Esophagus squamous epithelium (tissue), 5 donors: ENCODE results near the gene TRIM23. TPM values are rescaled to one million over a fixed set of nuclear protein-coding genes. Genes with fewer than 3 reads are reported as not detected.

ENCODE experiments used
- DNase-seq: peaks from one replicate; lab custom pipeline; 2025; lab: John Stamatoyannopoulos, UW
- H3K27ac ChIP-seq, 4 donors: fragments of 200-600 bp; sonication (generic); one replicate each; pipeline ENCODE4 v1.5.1; 2016 to 2019; ENCODE audit warnings: mild to moderate bottlenecking in 1 of 4
- H3K27me3 ChIP-seq, 4 donors: fragments of 200-600 bp; sonication (generic); 1 replicate in 3 of 4; 2 replicates in 1 of 4; pipeline versions ENCODE4 v1.5.1 to v1.6.0; 2017 to 2021; ENCODE audit warnings: antibody characterized with exemption in 1 of 4
- H3K36me3 ChIP-seq, 3 donors: fragments of 200-600 bp; sonication (generic); one replicate each; pipeline ENCODE4 v1.5.1; 2016 to 2019
- H3K4me1 ChIP-seq, 3 donors: fragments of 200-600 bp; sonication (generic); one replicate each; pipeline ENCODE4 v1.5.1; 2017 to 2019
- H3K4me3 ChIP-seq, 4 donors: fragments of 200-600 bp; sonication (generic); 1 replicate in 3 of 4; 2 replicates in 1 of 4; pipeline ENCODE4 v1.5.1; 2016 to 2019; ENCODE audit warnings: mild to moderate bottlenecking in 2 of 4, moderate library complexity in 1 of 4
- H3K9me3 ChIP-seq, 3 donors: fragments of 200-600 bp; sonication (generic); one replicate each; pipeline ENCODE4 v1.5.1; 2016 to 2019
- POLR2A ChIP-seq, 4 donors: fragments of 450-650 bp; IDR thresholded peaks; one replicate each; pipeline ENCODE4 v1.6.1; 2017; ENCODE audit warnings: antibody characterized with exemption in 4 of 4, mild to moderate bottlenecking in 4 of 4, moderate library complexity in 3 of 4
- WGBS, 2 donors: methylation state at CpG; one replicate each; pipeline ENCODE4 v1.1.5; 2018; 5-methylcytosine and 5-hydroxymethylcytosine counted together
- intact Hi-C: fragments of 100-400 bp; cut with DNase I; formaldehyde crosslinking; loops from one replicate; pipeline ENCODE4 v1.15.0; 2022
- total RNA-seq, 4 donors: library from RNA; depleted of rRNA; stranded (reverse); fragments of >200 nt; gene quantifications; one replicate each; pipeline ENCODE4 v1.1.0, GENCODE V29; 2016
- TF ChIP-seq, protein P1 (sequence below), 6 experiments: fragments of 450-650 bp in 4 of 6; fragments of 200-600 bp in 2 of 6; sonication (generic) in 2 of 6; IDR thresholded peaks; one replicate each; pipeline ENCODE4 v1.5.1; 2016 to 2019; ENCODE audit warnings: antibody characterized with exemption in 6 of 6, mild to moderate bottlenecking in 4 of 6, moderate library complexity in 4 of 6
- donor health status: DM: yes; HTN: yes; CAD: no.

The TRIM23 gene
- 10 to 100 TPM in 1 of 4 donors, 1 to 10 TPM in 3; 5.5 to 14.1 (median 7.4) TPM for total RNA-seq

DNA sequence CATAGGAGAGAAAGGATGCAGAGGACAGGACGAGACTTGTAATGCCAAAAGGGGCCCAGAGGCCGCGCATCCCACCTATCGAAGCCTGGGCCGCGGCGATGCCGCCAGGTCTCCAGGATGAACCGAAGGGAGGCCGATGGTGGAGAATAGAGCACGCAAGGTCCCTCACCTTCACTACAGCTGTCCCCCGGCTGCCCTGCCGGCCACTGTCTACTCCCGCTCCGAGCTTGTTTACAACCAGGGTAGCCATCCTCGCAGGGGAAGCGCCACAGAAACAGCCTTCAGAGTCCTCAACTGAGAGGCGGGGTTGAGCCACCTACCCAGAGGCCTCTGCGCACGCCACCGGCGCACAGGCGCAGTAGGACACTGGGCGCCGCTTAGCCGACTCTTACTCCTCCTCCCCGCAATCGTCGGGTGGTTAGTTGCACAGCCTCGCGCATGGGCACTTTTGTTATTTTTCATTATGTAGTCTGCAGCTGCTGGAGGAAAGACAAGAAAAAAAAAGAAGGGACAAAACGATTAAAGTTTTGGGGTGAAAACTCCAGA is at the start of gene TRIM23:
TRIM23 (minus strand) TSS at position 309 of the 546 bp plus-strand sequence; CDS start at position 250, 59 bp downstream.
- peak; percentile 74 for DNase-seq
- peak within 1 kb of the TSS; percentile 82 to 92 (median 86) for H3K27ac ChIP-seq
- no peaks in the 10 kb centered on the region for H3K9me3 ChIP-seq
- H3K4me1 ChIP-seq = peaks cover 19 to 45% (median 25%) of the 10 kb centered on the region in 3 donors
- TF ChIP-seq POLR2A (IDR thresholded peaks at IDR 0.05) = peak in 2 of 4 donors; percentile 44 to 48
- TF ChIP-seq, protein P1, sequence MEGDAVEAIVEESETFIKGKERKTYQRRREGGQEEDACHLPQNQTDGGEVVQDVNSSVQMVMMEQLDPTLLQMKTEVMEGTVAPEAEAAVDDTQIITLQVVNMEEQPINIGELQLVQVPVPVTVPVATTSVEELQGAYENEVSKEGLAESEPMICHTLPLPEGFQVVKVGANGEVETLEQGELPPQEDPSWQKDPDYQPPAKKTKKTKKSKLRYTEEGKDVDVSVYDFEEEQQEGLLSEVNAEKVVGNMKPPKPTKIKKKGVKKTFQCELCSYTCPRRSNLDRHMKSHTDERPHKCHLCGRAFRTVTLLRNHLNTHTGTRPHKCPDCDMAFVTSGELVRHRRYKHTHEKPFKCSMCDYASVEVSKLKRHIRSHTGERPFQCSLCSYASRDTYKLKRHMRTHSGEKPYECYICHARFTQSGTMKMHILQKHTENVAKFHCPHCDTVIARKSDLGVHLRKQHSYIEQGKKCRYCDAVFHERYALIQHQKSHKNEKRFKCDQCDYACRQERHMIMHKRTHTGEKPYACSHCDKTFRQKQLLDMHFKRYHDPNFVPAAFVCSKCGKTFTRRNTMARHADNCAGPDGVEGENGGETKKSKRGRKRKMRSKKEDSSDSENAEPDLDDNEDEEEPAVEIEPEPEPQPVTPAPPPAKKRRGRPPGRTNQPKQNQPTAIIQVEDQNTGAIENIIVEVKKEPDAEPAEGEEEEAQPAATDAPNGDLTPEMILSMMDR (IDR thresholded peaks at IDR 0.05) = peak in 1 of 6 experiments; percentile 11
- no peaks in the 10 kb centered on the region for H3K27me3 ChIP-seq
- WGBS, 2 donors = 0 to 1% methylated on average over 17 to 19 of the region's 32 CpGs
- intact Hi-C loops = no loop called here
- H3K4me3 ChIP-seq = peak within 1 kb of the TSS; percentile 74 to 92 (median 83)
- peaks cover 0 to 16% (median 0%) of the 10 kb centered on the region in 3 donors for H3K36me3 ChIP-seq

DNA sequence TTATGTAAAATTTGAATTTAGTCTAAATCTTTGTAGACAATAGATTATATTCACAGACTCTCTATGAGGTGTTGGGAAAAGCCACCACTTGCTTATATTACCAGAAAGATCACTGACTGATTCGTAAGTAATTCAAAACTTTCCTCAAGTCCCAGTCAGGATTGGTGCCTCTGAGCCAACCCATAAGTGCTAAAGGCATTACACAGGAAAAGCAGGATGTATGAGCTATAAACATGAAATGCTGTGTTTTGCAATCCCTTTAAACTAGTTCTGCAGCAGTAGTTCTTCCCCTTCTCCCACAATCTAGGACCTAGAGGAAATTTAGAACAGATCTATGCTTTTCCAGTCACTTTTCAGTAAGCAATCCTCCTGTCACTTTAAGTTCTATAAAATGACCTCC is 48.7 kb upstream of the TRIM23 start:
- DNase-seq = no peak
- H3K4me1 ChIP-seq = no peaks in the 10 kb centered on the region
- intact Hi-C loops = no loop called here

DNA sequence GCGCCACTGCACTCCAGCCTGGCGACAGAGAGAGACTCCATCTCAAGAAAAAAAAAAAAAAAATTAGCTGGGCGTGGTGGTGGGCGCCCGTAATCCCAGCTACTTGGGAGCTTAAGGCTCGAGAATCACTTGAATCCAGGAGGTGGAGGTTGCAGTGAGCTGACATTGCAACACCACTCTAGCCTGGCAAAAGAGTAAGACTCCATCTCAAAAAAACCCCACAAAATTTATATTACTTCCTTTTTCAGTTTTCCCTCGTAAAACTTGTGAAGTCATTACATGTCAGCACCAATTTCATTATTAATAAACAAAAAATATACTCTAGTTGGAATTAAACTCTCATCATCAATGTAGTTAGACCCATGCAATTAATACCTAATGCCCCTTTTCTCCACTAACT is 44.6 kb upstream of the TRIM23 start:
- Histone ChIP-seq H3K9me3 (no peaks in the 10 kb centered on the region), H3K27me3 (no peaks in the 10 kb centered on the region), H3K36me3 (peaks cover 0 to 65% (median 0%) of the 10 kb centered on the region in 3 donors), H3K4me1 (no peaks in the 10 kb centered on the region), H3K4me3 (no peak overlapping the region), H3K27ac (no peak overlapping the region)
- intact Hi-C loops = no loop called here
- TF ChIP-seq, protein P1 (IDR thresholded peaks at IDR 0.05) = no peak
- 79 to 84% methylated on average over 7 of the region's 7 CpGs for WGBS, 2 donors
- DNase-seq = no peak

More for the DNA sequence above, 48.7 kb upstream of the TRIM23 start:
- 63 to 73% methylated on average over 1 of the region's 1 CpG for WGBS, 2 donors
- TF ChIP-seq, protein P1 (IDR thresholded peaks at IDR 0.05) = no peak
- Histone ChIP-seq H3K27me3 (no peaks in the 10 kb centered on the region), H3K27ac (no peak overlapping the region), H3K9me3 (no peaks in the 10 kb centered on the region), H3K36me3 (peaks cover 0 to 55% (median 0%) of the 10 kb centered on the region in 3 donors), H3K4me3 (no peak overlapping the region)

DNA sequence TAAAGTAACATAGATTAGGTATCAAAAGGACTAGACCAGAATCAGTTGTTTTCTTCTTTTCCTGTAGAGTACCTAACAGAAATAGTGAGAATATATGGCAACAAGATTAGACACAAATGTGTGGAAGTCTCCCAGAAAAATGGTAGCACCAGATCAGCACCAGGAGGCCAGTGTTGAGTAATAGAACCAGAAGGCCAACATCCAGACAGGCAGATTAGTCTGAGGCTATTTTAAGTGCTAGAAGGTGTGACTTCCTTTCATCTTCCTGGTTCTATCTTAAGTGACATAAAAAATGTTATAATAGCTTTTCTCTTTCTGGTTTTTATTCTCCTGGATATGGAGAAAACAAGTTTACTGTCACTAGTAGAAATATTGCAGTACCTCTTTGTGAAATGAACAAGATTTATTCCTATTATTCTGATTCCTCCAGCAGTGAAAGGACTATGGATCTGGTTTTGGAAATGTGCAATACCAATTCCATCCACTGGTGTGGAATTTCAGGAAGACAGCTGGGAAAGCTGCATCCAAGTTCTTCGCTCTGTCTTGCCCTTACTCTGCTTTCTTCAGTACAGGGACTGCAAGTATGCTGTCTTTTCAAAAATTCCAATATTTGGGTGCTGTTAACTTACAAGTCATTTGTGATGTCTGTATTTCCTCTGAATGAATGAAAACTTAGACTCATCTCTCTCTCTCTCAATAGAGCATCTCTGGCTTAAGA is 39.8 kb upstream of the TRIM23 start:
- H3K27me3 ChIP-seq = no peaks in the 10 kb centered on the region
- H3K4me3 ChIP-seq = no peak overlapping the region
- H3K9me3 ChIP-seq = no peaks in the 10 kb centered on the region
- H3K36me3 ChIP-seq = peaks cover 0 to 74% (median 0%) of the 10 kb centered on the region in 3 donors
- WGBS, 2 donors = 88 to 89% methylated on average over 1 of the region's 1 CpG
- intact Hi-C loops = no loop called here
- TF ChIP-seq, protein P1 (IDR thresholded peaks at IDR 0.05) = peak in 3 of 6 experiments; percentile 32 to 41 (median 36)
- no peak for TF ChIP-seq POLR2A (IDR thresholded peaks at IDR 0.05)
- H3K4me1 ChIP-seq = no peaks in the 10 kb centered on the region
- DNase-seq = no peak
- H3K27ac ChIP-seq = no peak overlapping the region

DNA sequence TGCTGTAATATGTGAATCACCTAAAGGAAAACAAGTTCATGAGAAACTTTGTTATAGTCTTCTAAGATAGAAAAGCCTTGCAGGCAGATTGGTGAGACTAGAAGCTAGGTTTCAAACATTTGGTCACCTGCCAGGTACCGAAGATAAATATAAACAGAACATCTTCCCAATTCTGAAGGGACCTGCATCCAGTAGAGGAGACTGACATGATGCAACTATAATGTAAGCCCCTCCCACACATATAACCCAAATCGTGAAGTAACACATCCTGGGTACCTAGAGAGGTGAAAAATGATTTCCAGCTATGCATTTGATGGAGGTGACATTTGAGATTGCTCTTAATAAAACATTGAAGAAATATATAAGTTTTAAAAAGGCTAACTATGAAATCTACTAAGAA is 30.6 kb upstream of the TRIM23 start:
- no peaks in the 10 kb centered on the region for H3K9me3 ChIP-seq
- H3K36me3 ChIP-seq = peaks cover 0 to 67% (median 0%) of the 10 kb centered on the region in 3 donors
- H3K27ac ChIP-seq = no peak overlapping the region
- intact Hi-C loops = no loop called here
- TF ChIP-seq POLR2A (IDR thresholded peaks at IDR 0.05) = no peak
- TF ChIP-seq, protein P1 (IDR thresholded peaks at IDR 0.05) = no peak
- 86 to 88% methylated on average over 2 of the region's 2 CpGs for WGBS, 2 donors
- no peak overlapping the region for H3K4me3 ChIP-seq
- no peaks in the 10 kb centered on the region for H3K4me1 ChIP-seq
- H3K27me3 ChIP-seq = no peaks in the 10 kb centered on the region
- no peak for DNase-seq
